MM.1S (cell line): ENCODE results near the gene CAP2.

Experiments
- DNase-seq: peaks from one replicate; pipeline ENCODE4 v3.0.0-alpha.2; 2015
- H2AFZ ChIP-seq: fragments of 300-600 bp; sonication (generic); 2 replicates; pipeline ENCODE4 v1.6.0; 2016; ENCODE audit warnings: antibody characterized with exemption, low read length
- H3F3A ChIP-seq: fragments of 300-600 bp; sonication (generic); 2 replicates; pipeline ENCODE4 v1.6.1; 2016; ENCODE audit warnings: mild to moderate bottlenecking, antibody characterized with exemption, low read length, moderate library complexity, mixed read lengths; ENCODE audit not compliant: insufficient read depth
- H3K27ac ChIP-seq: fragments of 300-600 bp; sonication (generic); 2 replicates; pipeline ENCODE4 v1.5.1; 2016; ENCODE audit warnings: mild to moderate bottlenecking, low read length
- H3K27me3 ChIP-seq: fragments of 300-600 bp; sonication (generic); replicated peaks from 2 replicates; pipeline ENCODE4 v1.6.0; 2016; ENCODE audit warnings: low read length; ENCODE audit not compliant: insufficient read depth
- H3K36me3 ChIP-seq: fragments of 300-600 bp; sonication (generic); replicated peaks from 2 replicates; pipeline ENCODE4 v1.6.1; 2016; ENCODE audit warnings: mild to moderate bottlenecking, low read length, mixed read lengths; ENCODE audit not compliant: insufficient read depth
- H3K4me1 ChIP-seq: fragments of 300-600 bp; sonication (generic); 2 replicates; pipeline ENCODE4 v1.6.1; 2016; ENCODE audit warnings: low read length, mixed read lengths
- H3K4me2 ChIP-seq: fragments of 300-600 bp; sonication (generic); 2 replicates; pipeline ENCODE4 v1.6.0; 2016; ENCODE audit warnings: low read depth, low read length
- H3K4me3 ChIP-seq: fragments of 300-600 bp; sonication (generic); 2 replicates; pipeline ENCODE4 v1.5.1; 2016; ENCODE audit warnings: low read length, mixed read lengths
- H3K79me2 ChIP-seq: fragments of 300-600 bp; sonication (generic); 2 replicates; pipeline ENCODE4 v1.6.1; 2016; ENCODE audit warnings: mixed run types, low read length, mixed read lengths
- H3K9ac ChIP-seq: fragments of 300-600 bp; sonication (generic); 2 replicates; pipeline ENCODE4 v1.6.1; 2016; ENCODE audit warnings: low read length, mixed read lengths
- H3K9me2 ChIP-seq: fragments of 300-600 bp; sonication (generic); replicated peaks from 2 replicates; pipeline ENCODE4 v1.6.1; 2016; ENCODE audit warnings: mild to moderate bottlenecking, low read length, mixed read lengths; ENCODE audit not compliant: insufficient read depth
- H3K9me3 ChIP-seq: fragments of 300-600 bp; sonication (generic); replicated peaks from 2 replicates; pipeline ENCODE4 v1.6.1; 2016; ENCODE audit warnings: mild to moderate bottlenecking, low read length, mixed read lengths; ENCODE audit not compliant: insufficient read depth
- H4K20me1 ChIP-seq: fragments of 300-600 bp; sonication (generic); 2 replicates; pipeline ENCODE4 v1.6.1; 2016; ENCODE audit warnings: mild to moderate bottlenecking, low read length, moderate library complexity, mixed read lengths; ENCODE audit not compliant: insufficient read depth
- CTCF ChIP-seq: fragments of 300-600 bp; sonication (generic); IDR thresholded peaks from 2 replicates; pipeline ENCODE4 v1.5.1; 2016; ENCODE audit warnings: antibody characterized with exemption, low read length, mixed read lengths
- EZH2 ChIP-seq: fragments of 300-600 bp; sonication (generic); optimal IDR thresholded peaks from 2 replicates; pipeline ENCODE3; 2017; ENCODE audit warnings: low read depth, mild to moderate bottlenecking, antibody characterized with exemption, low read length, mixed read lengths
- EZH2phosphoT487 ChIP-seq: fragments of 300-600 bp; sonication (generic); IDR thresholded peaks from 2 replicates; pipeline ENCODE4 v1.6.1; 2018; ENCODE audit warnings: antibody characterized with exemption, low read length

The CAP2 gene

GRCh38 chr6:17457405-17457804 lies 64.0 kb downstream of the CAP2 start:
- H3K9me3 ChIP-seq, result no peaks in the 10 kb centered on the region
- no peaks in the 10 kb centered on the region for H3K9me2 ChIP-seq
- no peak for DNase-seq
- no peaks in the 10 kb centered on the region for H4K20me1 ChIP-seq
- H3F3A ChIP-seq, result no peaks in the 10 kb centered on the region
- no peak overlapping the region for H3K4me2 ChIP-seq
- H3K4me3 ChIP-seq, result no peak overlapping the region
- no peaks in the 10 kb centered on the region for H3K36me3 ChIP-seq
- H3K9ac ChIP-seq, result no peak overlapping the region
- no peaks in the 10 kb centered on the region for H3K79me2 ChIP-seq
- H2AFZ ChIP-seq, result no peak overlapping the region
- TF ChIP-seq CTCF (no peak), EZH2phosphoT487 (no peak), EZH2 (no peak)
- no peak overlapping the region for H3K27ac ChIP-seq
- no peaks in the 10 kb centered on the region for H3K27me3 ChIP-seq
- no peaks in the 10 kb centered on the region for H3K4me1 ChIP-seq

- H3K27ac ChIP-seq, result no peak overlapping the region
- no peak overlapping the region for H2AFZ ChIP-seq
- H3K9me3 ChIP-seq, result no peaks in the 10 kb centered on the region
- no peaks in the 10 kb centered on the region for H3K9me2 ChIP-seq
- no peaks in the 10 kb centered on the region for H3K27me3 ChIP-seq
- H3K4me2 ChIP-seq, result no peak overlapping the region
- H3K4me1 ChIP-seq, result no peaks in the 10 kb centered on the region
- no peaks in the 10 kb centered on the region for H3K79me2 ChIP-seq
- no peaks in the 10 kb centered on the region for H3F3A ChIP-seq
- H3K36me3 ChIP-seq, result no peaks in the 10 kb centered on the region
- no peak overlapping the region for H3K4me3 ChIP-seq
- no peak for DNase-seq
- H4K20me1 ChIP-seq, result no peaks in the 10 kb centered on the region
- TF ChIP-seq EZH2phosphoT487 (no peak), CTCF (no peak), EZH2 (no peak)
- H3K9ac ChIP-seq, result no peak overlapping the region
Measured at GRCh38 chr6:17457956-17458355, 64.6 kb downstream of the CAP2 start.

- Histone ChIP-seq H4K20me1 (no peaks in the 10 kb centered on the region), H3K27ac (no peak overlapping the region), H3K27me3 (no peaks in the 10 kb centered on the region), H3K9me2 (no peaks in the 10 kb centered on the region), H3K79me2 (no peaks in the 10 kb centered on the region), H3K9ac (no peak overlapping the region), H3K9me3 (no peaks in the 10 kb centered on the region), H3K4me3 (no peak overlapping the region), H3F3A (no peaks in the 10 kb centered on the region), H2AFZ (no peak overlapping the region), H3K36me3 (no peaks in the 10 kb centered on the region), H3K4me1 (no peaks in the 10 kb centered on the region), H3K4me2 (no peak overlapping the region)
- TF ChIP-seq EZH2phosphoT487, result no peak
- no peak for TF ChIP-seq CTCF
- TF ChIP-seq EZH2, result no peak
- no peak for DNase-seq
Measured at GRCh38 chr6:17458966-17459365, 65.6 kb downstream of the CAP2 start.
